ENCODE data around the gene RAB6B. TPM values are rescaled to one million over a fixed set of nuclear protein-coding genes. Genes with fewer than 3 reads are reported as not detected.

RAB6B gene
- total RNA-seq, 1 donor from 2014 or later: 21.2 TPM

DNA sequence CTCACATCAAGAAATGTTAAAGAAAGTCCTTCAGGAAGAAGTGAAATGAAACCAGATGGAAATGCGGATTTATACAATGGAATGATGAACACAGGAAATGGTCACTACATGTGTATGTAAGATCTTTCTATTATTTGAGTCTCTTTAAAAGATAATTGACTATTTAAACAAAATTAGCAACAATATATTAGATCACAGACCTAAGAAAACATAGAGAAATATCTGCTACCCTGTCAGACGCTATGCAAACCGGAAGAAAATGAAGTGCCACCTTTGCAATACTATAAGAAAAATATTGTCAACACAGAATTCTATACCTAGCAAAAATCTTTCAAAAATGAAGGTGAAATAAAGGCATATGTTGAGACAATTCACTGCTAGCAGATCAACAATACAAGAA lies 17.2 kb downstream of the RAB6B start:
- Mint-ChIP-seq H3K9me3 (peaks cover 13% of the 10 kb centered on the region), H3K27me3 (no peaks in the 10 kb centered on the region), H3K4me1 (ENCODE audit: unreplicated experiment) (no peaks in the 10 kb centered on the region), H3K27ac (no peak overlapping the region), H3K4me3 (no peak overlapping the region), H3K36me3 (peaks cover 7% of the 10 kb centered on the region)
- DNase-seq (ENCODE audit: extremely low spot score, unreplicated experiment): no peak
- TF ChIP-seq, protein P1, sequence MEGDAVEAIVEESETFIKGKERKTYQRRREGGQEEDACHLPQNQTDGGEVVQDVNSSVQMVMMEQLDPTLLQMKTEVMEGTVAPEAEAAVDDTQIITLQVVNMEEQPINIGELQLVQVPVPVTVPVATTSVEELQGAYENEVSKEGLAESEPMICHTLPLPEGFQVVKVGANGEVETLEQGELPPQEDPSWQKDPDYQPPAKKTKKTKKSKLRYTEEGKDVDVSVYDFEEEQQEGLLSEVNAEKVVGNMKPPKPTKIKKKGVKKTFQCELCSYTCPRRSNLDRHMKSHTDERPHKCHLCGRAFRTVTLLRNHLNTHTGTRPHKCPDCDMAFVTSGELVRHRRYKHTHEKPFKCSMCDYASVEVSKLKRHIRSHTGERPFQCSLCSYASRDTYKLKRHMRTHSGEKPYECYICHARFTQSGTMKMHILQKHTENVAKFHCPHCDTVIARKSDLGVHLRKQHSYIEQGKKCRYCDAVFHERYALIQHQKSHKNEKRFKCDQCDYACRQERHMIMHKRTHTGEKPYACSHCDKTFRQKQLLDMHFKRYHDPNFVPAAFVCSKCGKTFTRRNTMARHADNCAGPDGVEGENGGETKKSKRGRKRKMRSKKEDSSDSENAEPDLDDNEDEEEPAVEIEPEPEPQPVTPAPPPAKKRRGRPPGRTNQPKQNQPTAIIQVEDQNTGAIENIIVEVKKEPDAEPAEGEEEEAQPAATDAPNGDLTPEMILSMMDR (conservative IDR thresholded peaks at IDR 0.05): no peak

- peaks cover 7% of the 10 kb centered on the region for H3K36me3 Mint-ChIP-seq
- H3K9me3 Mint-ChIP-seq: peaks cover 13% of the 10 kb centered on the region
- DNase-seq (ENCODE audit: extremely low spot score, unreplicated experiment): no peak
- H3K4me3 Mint-ChIP-seq: no peak overlapping the region
- TF ChIP-seq, protein P1 (conservative IDR thresholded peaks at IDR 0.05): no peak
- H3K27me3 Mint-ChIP-seq: no peaks in the 10 kb centered on the region
- H3K27ac Mint-ChIP-seq: no peak overlapping the region
- H3K4me1 Mint-ChIP-seq (ENCODE audit: unreplicated experiment): no peaks in the 10 kb centered on the region
Observed at GRCh38 chr3:133877221-133877620, 18.5 kb downstream of the RAB6B start.

GRCh38 chr3:133874761-133875438 lies 20.8 kb downstream of the RAB6B start:
- H3K4me1 Mint-ChIP-seq (ENCODE audit: unreplicated experiment): no peaks in the 10 kb centered on the region
- H3K36me3 Mint-ChIP-seq: peaks cover 4% of the 10 kb centered on the region
- peaks cover 13% of the 10 kb centered on the region for H3K9me3 Mint-ChIP-seq
- DNase-seq (ENCODE audit: extremely low spot score, unreplicated experiment): no peak
- no peaks in the 10 kb centered on the region for H3K27me3 Mint-ChIP-seq
- H3K27ac Mint-ChIP-seq: no peak overlapping the region
- TF ChIP-seq, protein P1 (conservative IDR thresholded peaks at IDR 0.05): no peak
- no peak overlapping the region for H3K4me3 Mint-ChIP-seq

DNA sequence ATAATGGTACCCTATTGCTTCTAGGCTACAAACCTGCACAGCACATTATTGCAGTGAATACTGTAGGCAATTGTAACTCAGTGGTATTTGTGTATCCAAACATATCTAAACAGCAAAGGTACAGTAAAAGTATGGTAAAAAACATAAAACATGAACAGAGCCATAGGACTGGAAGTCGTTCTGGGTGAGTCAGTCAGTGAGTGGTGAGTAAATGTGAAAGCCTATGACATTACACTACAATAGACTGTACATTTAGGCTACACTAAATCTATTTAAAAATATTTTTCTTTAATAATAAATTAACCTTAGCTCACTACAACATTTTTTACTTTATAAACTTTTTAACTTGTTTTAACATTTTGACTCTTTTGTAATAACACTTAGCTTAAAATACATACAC lies 21.3 kb downstream of the RAB6B start:
- Mint-ChIP-seq H3K4me3 (no peak overlapping the region), H3K27ac (no peak overlapping the region), H3K4me1 (ENCODE audit: unreplicated experiment) (no peaks in the 10 kb centered on the region), H3K9me3 (peaks cover 13% of the 10 kb centered on the region), H3K36me3 (peaks cover 4% of the 10 kb centered on the region), H3K27me3 (no peaks in the 10 kb centered on the region)
- TF ChIP-seq, protein P1 (conservative IDR thresholded peaks at IDR 0.05): no peak
- no peak for DNase-seq (ENCODE audit: extremely low spot score, unreplicated experiment)

GRCh38 chr3:133872781-133873180 lies 22.9 kb downstream of the RAB6B start:
- Mint-ChIP-seq H3K36me3 (peaks cover 7% of the 10 kb centered on the region), H3K4me1 (ENCODE audit: unreplicated experiment) (peaks cover 8% of the 10 kb centered on the region), H3K9me3 (peaks cover under 1% of the 10 kb centered on the region), H3K4me3 (no peak overlapping the region), H3K27me3 (no peaks in the 10 kb centered on the region), H3K27ac (no peak overlapping the region)
- TF ChIP-seq, protein P1 (conservative IDR thresholded peaks at IDR 0.05): no peak
- DNase-seq (ENCODE audit: extremely low spot score, unreplicated experiment): no peak
